ENCODE results near the gene RFNG. TPM values are rescaled to one million over a fixed set of nuclear protein-coding genes. Genes with fewer than 3 reads are reported as not detected.

The RFNG gene
- total and polyA plus RNA-seq, 2 donors: 8.1 to 45.4 TPM

DNA sequence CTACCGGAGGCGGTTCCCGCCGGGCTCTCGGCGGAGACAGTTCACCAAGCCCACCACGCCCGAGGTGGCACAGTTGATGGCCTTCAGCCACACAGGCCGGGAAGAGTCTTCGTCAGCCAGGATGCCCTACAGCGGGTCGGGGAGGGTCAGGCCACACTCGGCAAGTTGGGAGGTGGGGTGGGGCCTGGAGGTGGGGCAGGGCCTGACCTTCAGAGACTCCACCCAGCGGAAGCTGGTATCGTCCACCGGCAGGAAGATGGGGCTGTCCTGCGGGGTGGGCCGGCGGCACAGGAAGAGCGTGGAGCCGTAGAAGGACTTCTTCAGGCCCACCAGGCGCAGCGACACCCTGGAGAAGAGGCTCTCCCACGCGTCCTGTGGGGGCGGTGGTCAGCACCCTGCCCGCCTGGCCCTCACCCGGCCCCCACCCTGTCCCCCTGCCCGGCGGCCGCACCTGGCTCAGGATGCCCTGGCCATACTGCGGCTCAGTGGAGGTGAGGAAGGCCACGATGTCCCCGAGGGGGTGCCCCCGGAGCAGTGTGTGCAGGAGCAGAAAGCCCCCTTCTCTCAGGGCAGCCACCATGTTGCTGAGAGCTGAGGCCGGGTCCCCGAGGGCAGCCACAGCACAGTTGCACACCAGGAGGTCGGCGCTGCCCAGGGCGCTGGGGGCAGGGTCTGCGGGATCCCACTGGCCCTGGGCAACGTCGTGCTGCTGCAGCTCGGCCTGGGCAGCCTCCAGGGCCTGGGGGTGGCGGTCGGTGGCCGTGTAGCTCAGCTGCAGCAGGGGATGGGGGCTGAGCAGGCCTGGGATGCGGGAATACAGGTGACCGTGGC lies 33.6 kb upstream of the RFNG start:
- no peaks in the 10 kb centered on the region for H3K4me1 ChIP-seq (ENCODE audit: control insufficient read depth in 2 of 2, insufficient read depth in 2 of 2, low read length in 2 of 2)
- no peak overlapping the region for H3K4me3 ChIP-seq (ENCODE audit: low read length in 2 of 2)
- H3K9me3 ChIP-seq (ENCODE audit: control insufficient read depth in 2 of 2, insufficient read depth in 1 of 2, low read length in 1 of 2): no peaks in the 10 kb centered on the region
- WGBS: 97% methylated on average over 49 of the region's 49 CpGs
- no peak overlapping the region for H3K27ac ChIP-seq (ENCODE audit: low read depth in 1 of 2, low read length in 1 of 2)
- no peak for DNase-seq (ENCODE audit: low read depth in 6 of 9, low spot score in 9 of 9)
- H3K27me3 ChIP-seq (ENCODE audit: control insufficient read depth in 2 of 2, insufficient read depth in 1 of 2, low read length in 1 of 2): no peaks in the 10 kb centered on the region
- H3K36me3 ChIP-seq (ENCODE audit: control insufficient read depth in 2 of 2, insufficient read depth in 2 of 2, low read length in 1 of 2): peaks cover 96 to 100% of the 10 kb centered on the region in 2 donors

DNA sequence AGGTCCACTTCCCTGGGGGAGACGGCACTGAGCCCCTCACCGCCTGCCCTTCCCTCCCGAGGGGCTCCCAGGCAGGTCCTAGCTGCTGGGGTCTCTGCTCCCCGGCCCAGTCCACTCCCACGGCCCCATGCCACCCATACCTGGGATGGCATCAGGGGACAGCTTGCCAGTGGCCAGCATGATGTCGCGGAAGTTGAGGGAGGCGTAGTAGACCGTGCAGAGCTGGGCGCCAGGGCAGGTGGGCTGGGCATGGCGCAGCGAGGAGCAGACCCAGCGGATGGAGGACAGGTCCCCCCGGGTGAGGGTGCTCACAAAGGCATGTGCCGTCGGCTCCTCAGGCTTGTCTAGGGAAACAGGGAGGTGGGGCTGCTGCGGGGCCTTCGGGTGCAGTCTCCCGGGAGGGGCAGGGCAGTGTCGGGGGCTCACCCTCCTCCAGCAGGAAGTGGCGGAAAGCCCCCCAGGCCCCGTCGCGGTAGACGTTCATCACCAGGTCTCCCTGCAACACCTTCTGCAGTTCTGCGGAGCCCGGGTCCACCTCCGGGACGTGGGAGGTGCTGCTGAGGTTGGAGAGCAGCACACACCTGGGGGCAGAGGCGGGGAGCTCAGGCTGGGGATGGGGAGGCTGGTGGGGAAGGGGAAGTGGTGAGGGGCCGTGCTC lies 32.9 kb upstream of the RFNG start:
- 97% methylated on average over 31 of the region's 31 CpGs for WGBS
- Histone ChIP-seq H3K4me3 (ENCODE audit: low read length in 2 of 2) (no peak overlapping the region), H3K36me3 (ENCODE audit: control insufficient read depth in 2 of 2, insufficient read depth in 2 of 2, low read length in 1 of 2) (peaks cover 97 to 100% of the 10 kb centered on the region in 2 donors), H3K4me1 (ENCODE audit: control insufficient read depth in 2 of 2, insufficient read depth in 2 of 2, low read length in 2 of 2) (no peaks in the 10 kb centered on the region), H3K27ac (ENCODE audit: low read depth in 1 of 2, low read length in 1 of 2) (no peak overlapping the region), H3K27me3 (ENCODE audit: control insufficient read depth in 2 of 2, insufficient read depth in 1 of 2, low read length in 1 of 2) (no peaks in the 10 kb centered on the region), H3K9me3 (ENCODE audit: control insufficient read depth in 2 of 2, insufficient read depth in 1 of 2, low read length in 1 of 2) (no peaks in the 10 kb centered on the region)
- no peak for DNase-seq (ENCODE audit: low read depth in 6 of 9, low spot score in 9 of 9)

- Histone ChIP-seq H3K4me3 (ENCODE audit: low read length in 2 of 2) (no peak overlapping the region), H3K27me3 (ENCODE audit: control insufficient read depth in 2 of 2, insufficient read depth in 1 of 2, low read length in 1 of 2) (no peaks in the 10 kb centered on the region), H3K4me1 (ENCODE audit: control insufficient read depth in 2 of 2, insufficient read depth in 2 of 2, low read length in 2 of 2) (no peaks in the 10 kb centered on the region), H3K9me3 (ENCODE audit: control insufficient read depth in 2 of 2, insufficient read depth in 1 of 2, low read length in 1 of 2) (no peaks in the 10 kb centered on the region), H3K36me3 (ENCODE audit: control insufficient read depth in 2 of 2, insufficient read depth in 2 of 2, low read length in 1 of 2) (peaks cover 96 to 99% of the 10 kb centered on the region in 2 donors), H3K27ac (ENCODE audit: low read depth in 1 of 2, low read length in 1 of 2) (no peak overlapping the region)
- no peak for DNase-seq (ENCODE audit: low read depth in 6 of 9, low spot score in 9 of 9)
- 98% methylated on average over 55 of the region's 55 CpGs for WGBS
Measured at GRCh38 chr17:82083533-82084359, 32.1 kb upstream of the RFNG start.

GRCh38 chr17:82083009-82083408 lies 31.4 kb upstream of the RFNG start:
- H3K27ac ChIP-seq (ENCODE audit: low read depth in 1 of 2, low read length in 1 of 2): no peak overlapping the region
- 98% methylated on average over 24 of the region's 24 CpGs for WGBS
- H3K27me3 ChIP-seq (ENCODE audit: control insufficient read depth in 2 of 2, insufficient read depth in 1 of 2, low read length in 1 of 2): no peaks in the 10 kb centered on the region
- no peaks in the 10 kb centered on the region for H3K4me1 ChIP-seq (ENCODE audit: control insufficient read depth in 2 of 2, insufficient read depth in 2 of 2, low read length in 2 of 2)
- no peak for DNase-seq (ENCODE audit: low read depth in 6 of 9, low spot score in 9 of 9)
- no peak overlapping the region for H3K4me3 ChIP-seq (ENCODE audit: low read length in 2 of 2)
- H3K9me3 ChIP-seq (ENCODE audit: control insufficient read depth in 2 of 2, insufficient read depth in 1 of 2, low read length in 1 of 2): no peaks in the 10 kb centered on the region
- H3K36me3 ChIP-seq (ENCODE audit: control insufficient read depth in 2 of 2, insufficient read depth in 2 of 2, low read length in 1 of 2): peaks cover 94 to 99% of the 10 kb centered on the region in 2 donors

DNA sequence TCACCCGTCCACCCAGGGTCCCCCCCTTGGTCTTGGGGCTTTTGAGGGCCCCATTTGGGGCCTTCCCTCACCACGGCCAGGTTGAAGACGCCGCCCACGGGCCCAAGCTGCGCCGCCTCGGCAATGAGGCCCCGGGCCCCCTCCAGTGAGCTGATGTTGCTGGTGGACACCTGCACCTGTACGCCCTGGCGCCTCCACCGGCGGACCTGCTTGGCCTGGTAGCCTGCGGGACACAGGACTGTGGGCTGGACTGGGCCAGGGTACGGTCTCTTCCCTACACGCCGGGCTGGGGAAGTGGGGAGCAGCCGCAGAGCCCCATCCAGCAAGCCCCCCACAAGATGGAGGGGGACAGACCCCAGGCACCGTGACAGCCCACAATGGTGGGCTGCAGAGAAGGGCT lies 30.8 kb upstream of the RFNG start:
- no peak for DNase-seq (ENCODE audit: low read depth in 6 of 9, low spot score in 9 of 9)

GRCh38 chr17:82081966-82082365 lies 30.4 kb upstream of the RFNG start:
- H3K4me3 ChIP-seq (ENCODE audit: low read length in 2 of 2): no peak overlapping the region
- no peak for DNase-seq (ENCODE audit: low read depth in 6 of 9, low spot score in 9 of 9)
- WGBS: 96% methylated on average over 22 of the region's 22 CpGs
- H3K27me3 ChIP-seq (ENCODE audit: control insufficient read depth in 2 of 2, insufficient read depth in 1 of 2, low read length in 1 of 2): no peaks in the 10 kb centered on the region
- peaks cover 84 to 92% of the 10 kb centered on the region in 2 donors for H3K36me3 ChIP-seq (ENCODE audit: control insufficient read depth in 2 of 2, insufficient read depth in 2 of 2, low read length in 1 of 2)
- no peak overlapping the region for H3K27ac ChIP-seq (ENCODE audit: low read depth in 1 of 2, low read length in 1 of 2)
- no peaks in the 10 kb centered on the region for H3K9me3 ChIP-seq (ENCODE audit: control insufficient read depth in 2 of 2, insufficient read depth in 1 of 2, low read length in 1 of 2)
- no peaks in the 10 kb centered on the region for H3K4me1 ChIP-seq (ENCODE audit: control insufficient read depth in 2 of 2, insufficient read depth in 2 of 2, low read length in 2 of 2)

More for the DNA sequence above, 30.8 kb upstream of the RFNG start:
- 95% methylated on average over 19 of the region's 19 CpGs for WGBS
- H3K27ac ChIP-seq (ENCODE audit: low read depth in 1 of 2, low read length in 1 of 2): no peak overlapping the region
- H3K4me1 ChIP-seq (ENCODE audit: control insufficient read depth in 2 of 2, insufficient read depth in 2 of 2, low read length in 2 of 2): no peaks in the 10 kb centered on the region
- no peak overlapping the region for H3K4me3 ChIP-seq (ENCODE audit: low read length in 2 of 2)
- no peaks in the 10 kb centered on the region for H3K9me3 ChIP-seq (ENCODE audit: control insufficient read depth in 2 of 2, insufficient read depth in 1 of 2, low read length in 1 of 2)
- H3K36me3 ChIP-seq (ENCODE audit: control insufficient read depth in 2 of 2, insufficient read depth in 2 of 2, low read length in 1 of 2): peaks cover 89 to 97% of the 10 kb centered on the region in 2 donors
- H3K27me3 ChIP-seq (ENCODE audit: control insufficient read depth in 2 of 2, insufficient read depth in 1 of 2, low read length in 1 of 2): no peaks in the 10 kb centered on the region

GRCh38 chr17:82081546-82081945 lies 29.9 kb upstream of the RFNG start:
- H3K4me3 ChIP-seq (ENCODE audit: low read length in 2 of 2): no peak overlapping the region
- H3K9me3 ChIP-seq (ENCODE audit: control insufficient read depth in 2 of 2, insufficient read depth in 1 of 2, low read length in 1 of 2): no peaks in the 10 kb centered on the region
- peaks cover 80 to 88% of the 10 kb centered on the region in 2 donors for H3K36me3 ChIP-seq (ENCODE audit: control insufficient read depth in 2 of 2, insufficient read depth in 2 of 2, low read length in 1 of 2)
- no peaks in the 10 kb centered on the region for H3K27me3 ChIP-seq (ENCODE audit: control insufficient read depth in 2 of 2, insufficient read depth in 1 of 2, low read length in 1 of 2)
- DNase-seq (ENCODE audit: low read depth in 6 of 9, low spot score in 9 of 9): no peak
- no peaks in the 10 kb centered on the region for H3K4me1 ChIP-seq (ENCODE audit: control insufficient read depth in 2 of 2, insufficient read depth in 2 of 2, low read length in 2 of 2)
- H3K27ac ChIP-seq (ENCODE audit: low read depth in 1 of 2, low read length in 1 of 2): no peak overlapping the region
- 99% methylated on average over 20 of the region's 20 CpGs for WGBS

GRCh38 chr17:82080789-82081464 lies 29.3 kb upstream of the RFNG start:
- whole genome bisulfite sequencing: 98% methylated on average over 44 of the region's 44 CpGs

More at GRCh38 chr17:82080789-82081464, 29.3 kb upstream of the RFNG start:
- no peaks in the 10 kb centered on the region for H3K27me3 ChIP-seq (ENCODE audit: control insufficient read depth in 2 of 2, insufficient read depth in 1 of 2, low read length in 1 of 2)
- H3K27ac ChIP-seq (ENCODE audit: low read depth in 1 of 2, low read length in 1 of 2): no peak overlapping the region
- peaks cover 74 to 81% of the 10 kb centered on the region in 2 donors for H3K36me3 ChIP-seq (ENCODE audit: control insufficient read depth in 2 of 2, insufficient read depth in 2 of 2, low read length in 1 of 2)
- DNase-seq (ENCODE audit: low read depth in 6 of 9, low spot score in 9 of 9): no peak
- H3K4me1 ChIP-seq (ENCODE audit: control insufficient read depth in 2 of 2, insufficient read depth in 2 of 2, low read length in 2 of 2): no peaks in the 10 kb centered on the region
- no peak overlapping the region for H3K4me3 ChIP-seq (ENCODE audit: low read length in 2 of 2)
- H3K9me3 ChIP-seq (ENCODE audit: control insufficient read depth in 2 of 2, insufficient read depth in 1 of 2, low read length in 1 of 2): no peaks in the 10 kb centered on the region
